Right lobe of liver (tissue), 4 donors: Measurements from ENCODE around the gene TMEM139.

Experiments
- POLR2A ChIP-seq: fragments of 450-650 bp; IDR thresholded peaks from one replicate; pipeline ENCODE4 v1.6.1; 2017; ENCODE audit warnings: antibody characterized with exemption, mild to moderate bottlenecking
- TF ChIP-seq, protein P1 (sequence below), 4 donors: fragments of 200-600 bp in 3 of 4; fragments of 450-650 bp in 1 of 4; IDR thresholded peaks; one replicate each; pipeline versions ENCODE4 v1.5.1 to v1.8.0; 2016 to 2022; ENCODE audit warnings: antibody characterized with exemption in 4 of 4, mild to moderate bottlenecking in 2 of 4
- donor health status: DM: no; HTN: no; CAD: no.
- donor health status: DM: no; HTN: no; CAD: no.
- donor health status: DM: no; HTN: yes; CAD: no.

DNA sequence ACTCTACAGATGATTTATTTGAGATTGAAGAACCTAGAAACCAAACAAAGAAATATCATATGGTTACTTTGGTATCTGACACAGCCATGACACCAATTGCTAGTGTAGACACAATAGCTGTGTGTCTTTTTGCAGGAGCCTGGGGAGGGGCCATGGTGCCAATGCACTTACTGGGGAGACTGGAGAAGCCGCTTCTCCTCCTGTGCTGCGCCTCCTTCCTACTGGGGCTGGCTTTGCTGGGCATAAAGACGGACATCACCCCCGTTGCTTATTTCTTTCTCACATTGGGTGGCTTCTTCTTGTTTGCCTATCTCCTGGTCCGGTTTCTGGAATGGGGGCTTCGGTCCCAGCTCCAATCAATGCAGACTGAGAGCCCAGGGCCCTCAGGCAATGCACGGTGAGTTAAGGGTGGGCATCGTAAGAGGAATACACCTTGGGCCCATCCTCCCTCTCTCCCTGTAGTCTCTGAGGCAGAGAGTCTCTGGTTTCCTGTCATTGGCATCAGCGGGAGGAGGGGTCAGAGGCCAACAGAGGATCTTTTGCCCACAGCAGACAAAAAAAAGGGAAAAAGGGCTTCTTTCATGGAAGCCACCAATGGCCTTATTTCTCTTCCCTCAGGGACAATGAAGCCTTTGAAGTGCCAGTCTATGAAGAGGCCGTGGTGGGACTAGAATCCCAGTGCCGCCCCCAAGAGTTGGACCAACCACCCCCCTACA is 1.2 kb downstream of the TMEM139 start:
- TF ChIP-seq, protein P1, sequence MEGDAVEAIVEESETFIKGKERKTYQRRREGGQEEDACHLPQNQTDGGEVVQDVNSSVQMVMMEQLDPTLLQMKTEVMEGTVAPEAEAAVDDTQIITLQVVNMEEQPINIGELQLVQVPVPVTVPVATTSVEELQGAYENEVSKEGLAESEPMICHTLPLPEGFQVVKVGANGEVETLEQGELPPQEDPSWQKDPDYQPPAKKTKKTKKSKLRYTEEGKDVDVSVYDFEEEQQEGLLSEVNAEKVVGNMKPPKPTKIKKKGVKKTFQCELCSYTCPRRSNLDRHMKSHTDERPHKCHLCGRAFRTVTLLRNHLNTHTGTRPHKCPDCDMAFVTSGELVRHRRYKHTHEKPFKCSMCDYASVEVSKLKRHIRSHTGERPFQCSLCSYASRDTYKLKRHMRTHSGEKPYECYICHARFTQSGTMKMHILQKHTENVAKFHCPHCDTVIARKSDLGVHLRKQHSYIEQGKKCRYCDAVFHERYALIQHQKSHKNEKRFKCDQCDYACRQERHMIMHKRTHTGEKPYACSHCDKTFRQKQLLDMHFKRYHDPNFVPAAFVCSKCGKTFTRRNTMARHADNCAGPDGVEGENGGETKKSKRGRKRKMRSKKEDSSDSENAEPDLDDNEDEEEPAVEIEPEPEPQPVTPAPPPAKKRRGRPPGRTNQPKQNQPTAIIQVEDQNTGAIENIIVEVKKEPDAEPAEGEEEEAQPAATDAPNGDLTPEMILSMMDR (IDR thresholded peaks at IDR 0.05) = no peak
- TF ChIP-seq POLR2A = no peak
